ENCODE results near the gene SYNJ2. TPM values are rescaled to one million over a fixed set of nuclear protein-coding genes. Genes with fewer than 3 reads are reported as not detected.

SYNJ2 gene
- total and polyA plus RNA-seq, 9 donors = 3.6 to 18.7 (median 9.8) TPM

DNA sequence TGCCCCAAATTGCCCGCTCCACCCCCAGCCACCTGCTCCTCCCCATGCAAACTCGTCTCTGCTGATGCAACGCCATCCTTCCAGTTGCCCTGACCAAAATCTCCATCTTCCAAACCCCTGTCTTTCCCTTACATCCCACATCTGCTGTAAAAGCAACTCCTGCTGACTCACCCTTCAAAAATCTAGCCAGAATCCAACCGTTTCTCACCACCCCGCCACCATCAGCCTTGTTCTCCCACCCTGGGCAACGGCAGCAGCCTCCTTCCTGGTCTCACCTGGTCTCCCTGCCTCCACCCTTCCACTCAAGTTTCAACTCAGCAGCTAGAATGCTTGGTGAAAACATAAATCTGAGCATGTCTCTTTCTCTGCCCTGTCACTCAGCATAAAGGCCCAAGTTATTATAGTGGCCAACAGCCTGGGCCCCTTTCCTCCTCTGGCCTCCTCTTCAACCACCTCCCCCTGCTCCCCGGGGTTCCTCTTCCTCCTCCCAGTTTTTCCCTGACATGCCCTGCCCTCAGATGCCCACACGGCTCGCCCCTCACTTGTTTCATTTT, 7.2 kb upstream of the SYNJ2 start:
- DNase-seq = no peak
- 64 to 70% (median 67%) methylated on average over 9 of the region's 9 CpGs for WGBS, 3 donors
- TF ChIP-seq, protein P1, sequence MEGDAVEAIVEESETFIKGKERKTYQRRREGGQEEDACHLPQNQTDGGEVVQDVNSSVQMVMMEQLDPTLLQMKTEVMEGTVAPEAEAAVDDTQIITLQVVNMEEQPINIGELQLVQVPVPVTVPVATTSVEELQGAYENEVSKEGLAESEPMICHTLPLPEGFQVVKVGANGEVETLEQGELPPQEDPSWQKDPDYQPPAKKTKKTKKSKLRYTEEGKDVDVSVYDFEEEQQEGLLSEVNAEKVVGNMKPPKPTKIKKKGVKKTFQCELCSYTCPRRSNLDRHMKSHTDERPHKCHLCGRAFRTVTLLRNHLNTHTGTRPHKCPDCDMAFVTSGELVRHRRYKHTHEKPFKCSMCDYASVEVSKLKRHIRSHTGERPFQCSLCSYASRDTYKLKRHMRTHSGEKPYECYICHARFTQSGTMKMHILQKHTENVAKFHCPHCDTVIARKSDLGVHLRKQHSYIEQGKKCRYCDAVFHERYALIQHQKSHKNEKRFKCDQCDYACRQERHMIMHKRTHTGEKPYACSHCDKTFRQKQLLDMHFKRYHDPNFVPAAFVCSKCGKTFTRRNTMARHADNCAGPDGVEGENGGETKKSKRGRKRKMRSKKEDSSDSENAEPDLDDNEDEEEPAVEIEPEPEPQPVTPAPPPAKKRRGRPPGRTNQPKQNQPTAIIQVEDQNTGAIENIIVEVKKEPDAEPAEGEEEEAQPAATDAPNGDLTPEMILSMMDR (IDR thresholded peaks at IDR 0.05) = no peak
- TF ChIP-seq POLR2A (IDR thresholded peaks at IDR 0.05) (no peak), EP300 (IDR thresholded peaks at IDR 0.05) (no peak)

DNA sequence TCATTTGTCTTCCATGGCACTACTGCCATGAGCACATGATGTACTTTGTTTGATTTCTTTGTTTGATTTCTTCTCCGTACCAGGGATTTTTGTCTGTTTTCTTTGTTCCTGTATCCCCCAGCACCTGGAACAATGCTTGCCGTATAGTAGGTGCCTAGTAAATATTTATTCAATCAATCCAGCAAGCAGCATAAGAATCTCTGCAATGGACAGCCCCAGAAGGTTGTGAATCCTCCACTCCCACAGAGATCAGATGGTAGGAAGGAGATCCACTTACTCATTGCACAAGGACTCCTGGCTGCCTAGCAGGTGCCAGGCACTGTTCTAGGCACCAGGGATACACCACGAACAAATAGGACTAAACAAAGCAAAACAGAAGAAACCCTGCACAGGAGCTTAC, 6.7 kb upstream of the SYNJ2 start:
- no peak for TF ChIP-seq EP300 (IDR thresholded peaks at IDR 0.05)
- no peak for TF ChIP-seq POLR2A (IDR thresholded peaks at IDR 0.05)
- TF ChIP-seq, protein P1 (IDR thresholded peaks at IDR 0.05) = no peak

More for the DNA sequence above, 7.2 kb upstream of the SYNJ2 start:
- Histone ChIP-seq H3K36me3 (no peaks in the 10 kb centered on the region), H3K4me1 (ENCODE audit: insufficient read depth) (no peaks in the 10 kb centered on the region), H3K4me3 (no peak overlapping the region), H3K27ac (no peak overlapping the region), H3K27me3 (no peaks in the 10 kb centered on the region), H3K9me3 (no peaks in the 10 kb centered on the region)
- intact Hi-C loops (cut with DNase I) = no loop called here

DNA sequence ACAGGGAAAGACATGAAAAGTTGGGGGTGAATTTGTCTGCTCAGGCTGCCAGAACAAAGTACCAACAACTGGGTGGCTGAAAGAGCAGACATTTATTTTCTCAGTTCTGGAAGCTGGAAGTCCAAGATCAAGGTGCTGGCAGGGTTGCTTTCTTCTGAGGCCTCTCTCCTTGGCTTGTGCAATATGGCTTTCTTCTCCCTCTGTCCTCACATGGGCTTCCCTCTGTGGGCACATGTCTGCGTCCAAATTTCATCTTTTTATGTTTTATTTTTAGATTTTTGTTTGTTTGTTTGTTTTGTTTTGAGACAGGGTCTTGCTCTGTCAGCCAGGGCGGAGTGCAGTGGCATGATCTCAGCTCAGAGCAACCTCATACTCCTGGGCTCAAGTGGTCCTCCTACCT, 6.2 kb upstream of the SYNJ2 start:
- no peak overlapping the region for H3K27ac ChIP-seq
- H3K27me3 ChIP-seq = no peaks in the 10 kb centered on the region
- no peak overlapping the region for H3K4me3 ChIP-seq
- no peak for TF ChIP-seq POLR2A (IDR thresholded peaks at IDR 0.05)
- DNase-seq = no peak
- no peaks in the 10 kb centered on the region for H3K9me3 ChIP-seq
- no peaks in the 10 kb centered on the region for H3K36me3 ChIP-seq
- H3K4me1 ChIP-seq (ENCODE audit: insufficient read depth) = no peaks in the 10 kb centered on the region
- intact Hi-C loops (cut with DNase I) = no loop called here
- WGBS, 3 donors = 92 to 95% (median 94%) methylated on average over 2 of the region's 2 CpGs

More for the DNA sequence above, 6.7 kb upstream of the SYNJ2 start:
- 91 to 95% (median 93%) methylated on average over 3 of the region's 3 CpGs for WGBS, 3 donors
- Histone ChIP-seq H3K36me3 (no peaks in the 10 kb centered on the region), H3K27me3 (no peaks in the 10 kb centered on the region), H3K27ac (no peak overlapping the region), H3K4me3 (no peak overlapping the region), H3K9me3 (no peaks in the 10 kb centered on the region), H3K4me1 (ENCODE audit: insufficient read depth) (no peaks in the 10 kb centered on the region)
- DNase-seq = no peak
- intact Hi-C loops (cut with DNase I) = no loop called here

DNA sequence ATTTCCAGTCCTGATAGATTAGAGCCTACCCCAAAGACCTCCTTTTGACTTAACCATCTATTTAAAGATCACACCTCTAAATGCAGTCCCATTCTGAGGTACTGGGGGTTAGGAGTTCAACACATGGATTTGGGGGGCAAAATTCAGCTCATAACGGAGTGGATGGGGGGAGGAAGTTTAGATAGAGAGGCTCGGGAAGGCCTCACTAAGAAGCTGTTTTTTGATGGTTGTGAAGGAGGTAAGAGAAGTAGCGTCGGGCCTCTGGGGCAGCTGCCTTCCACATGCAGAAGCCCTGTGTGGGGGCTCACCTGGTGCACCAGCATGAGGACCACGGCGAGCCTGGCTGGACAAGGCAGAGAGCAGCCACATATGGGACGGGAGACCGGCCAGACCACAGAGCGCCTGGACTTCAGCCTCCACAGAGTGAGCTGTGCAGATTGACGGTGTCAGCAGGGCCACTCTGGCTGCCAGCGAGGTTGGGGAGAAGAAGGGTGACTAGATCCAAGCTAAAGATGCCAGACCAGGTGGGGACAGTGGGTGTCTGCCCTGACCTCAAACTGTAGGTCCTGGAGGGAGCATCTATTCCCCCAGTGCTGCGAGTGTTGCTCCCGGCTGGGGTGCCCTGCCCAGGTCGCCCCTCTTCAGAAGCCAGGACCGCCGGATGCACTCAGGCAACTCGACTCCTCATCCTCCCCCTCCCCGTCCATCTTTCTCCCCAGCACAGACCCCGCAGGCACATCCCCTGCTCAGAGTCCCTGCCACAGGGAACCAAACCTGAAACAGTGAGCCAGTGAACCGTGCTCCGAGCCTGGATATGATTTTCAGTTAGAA, 5.1 kb upstream of the SYNJ2 start:
- Histone ChIP-seq H3K4me1 (ENCODE audit: insufficient read depth) (no peaks in the 10 kb centered on the region), H3K36me3 (no peaks in the 10 kb centered on the region), H3K27me3 (no peaks in the 10 kb centered on the region), H3K27ac (no peak overlapping the region), H3K4me3 (no peak overlapping the region), H3K9me3 (no peaks in the 10 kb centered on the region)
- no peak for DNase-seq
- no peak for TF ChIP-seq POLR2A (IDR thresholded peaks at IDR 0.05)
- TF ChIP-seq EP300 (IDR thresholded peaks at IDR 0.05) = no peak
- TF ChIP-seq, protein P1 (IDR thresholded peaks at IDR 0.05) = no peak
- intact Hi-C loops (cut with DNase I) = no loop called here
- WGBS, 3 donors = 92 to 95% (median 94%) methylated on average over 21 of the region's 21 CpGs
